Activated CD4-positive, alpha-beta memory T cell treated with anti-CD3 and anti-CD28 coated beads, Interleukin-2, amount 10 ng/mL, durations not matched to agents 7 days and 5 days (primary cell): ENCODE data around the gene FGGY. TPM values are rescaled to one million over a fixed set of nuclear protein-coding genes. Genes with fewer than 3 reads are reported as not detected.

ENCODE experiments used
- CTCF ChIA-PET: fragments of 350-600 bp; sonication (Branson Sonifier 250); formaldehyde crosslinking; loops from one replicate; lab custom pipeline; 2021; ENCODE audit warnings: antibody characterized with exemption, inconsistent platforms; lab: Charles Lee
- POLR2A ChIA-PET: fragments of 350-600 bp; sonication (Branson Sonifier 250); formaldehyde crosslinking; loops from one replicate; lab custom pipeline; 2021; ENCODE audit warnings: antibody characterized with exemption; lab: Charles Lee
- DNase-seq: peaks from one replicate; pipeline ENCODE4 v3.0.0-alpha.2; 2020
- H3K27ac Mint-ChIP-seq: one replicate; pipeline ENCODE4 v1.8.0; 2021; ENCODE audit warnings: mild to moderate bottlenecking, mixed read lengths
- H3K27me3 Mint-ChIP-seq: one replicate; pipeline ENCODE4 v1.8.0; 2021; ENCODE audit warnings: mixed read lengths
- H3K36me3 Mint-ChIP-seq: one replicate; pipeline ENCODE4 v1.8.0; 2021; ENCODE audit warnings: low read depth, mixed read lengths
- H3K4me1 Mint-ChIP-seq: one replicate; pipeline ENCODE4 v1.8.0; 2021; ENCODE audit warnings: mixed read lengths
- H3K4me3 Mint-ChIP-seq: one replicate; pipeline ENCODE4 v1.8.0; 2021; ENCODE audit warnings: mild to moderate bottlenecking, mixed read lengths
- H3K9me3 Mint-ChIP-seq: one replicate; pipeline ENCODE4 v1.8.0; 2021; ENCODE audit warnings: mixed read lengths
- total RNA-seq, 2 experiments: library from RNA; stranded (reverse); gene quantifications; one replicate each; pipeline ENCODE4 v1.2.3, GENCODE V29; 2021

Gene FGGY
- total RNA-seq, 2 experiments from 2014 or later: 7.0 to 7.7 TPM

DNA sequence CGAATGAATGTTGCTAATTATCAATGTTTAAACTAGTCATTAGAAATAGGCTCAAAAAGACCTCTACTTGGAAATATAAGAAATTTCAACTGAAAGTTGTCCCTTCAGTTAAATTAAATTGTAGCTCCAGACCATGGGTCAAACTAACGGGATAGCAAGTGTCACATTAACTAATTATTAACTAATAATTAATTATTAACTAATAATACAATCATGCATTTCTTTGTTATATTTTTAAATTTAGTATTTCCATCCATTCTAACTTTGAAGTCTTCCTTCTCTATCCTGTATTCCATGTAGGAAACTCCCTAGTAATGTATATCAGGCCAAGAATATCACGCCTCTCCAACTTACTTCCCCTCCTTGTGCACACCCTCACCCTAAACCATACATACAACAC is 474.5 kb downstream of the FGGY start:
- POLR2A ChIA-PET: no interaction called here
- Mint-ChIP-seq H3K36me3 (no peaks in the 10 kb centered on the region), H3K9me3 (no peaks in the 10 kb centered on the region), H3K4me1 (peaks cover 9% of the 10 kb centered on the region), H3K27ac (no peak overlapping the region), H3K27me3 (peaks cover 2% of the 10 kb centered on the region), H3K4me3 (no peak overlapping the region)
- CTCF ChIA-PET: interaction anchor here (2.2 kb wide), 1 partner anchor 12 kb away, joined by 9 read pairs; no protein-coding TSS in a partner anchor
- no peak for DNase-seq

DNA sequence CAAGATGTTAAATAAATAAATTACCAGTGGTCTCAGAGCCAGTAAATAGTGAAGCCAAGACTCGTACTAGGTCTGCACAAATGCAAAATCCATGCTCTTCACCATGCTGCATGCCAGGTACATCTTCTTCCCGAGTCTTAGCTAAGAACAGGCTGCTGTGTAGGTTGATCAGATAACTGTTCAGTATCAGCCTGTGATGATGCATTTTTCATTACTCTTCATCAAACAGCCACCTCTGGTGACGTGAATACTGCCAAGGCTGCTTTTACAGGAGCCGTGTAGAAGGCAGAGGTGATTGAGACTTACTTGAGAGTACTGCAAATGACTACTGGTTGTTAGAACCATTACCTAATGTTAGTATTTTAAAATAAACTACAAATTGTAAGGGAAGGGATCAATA is 478.6 kb downstream of the FGGY start:
- POLR2A ChIA-PET: no interaction called here
- Mint-ChIP-seq H3K4me1 (no peaks in the 10 kb centered on the region), H3K9me3 (no peaks in the 10 kb centered on the region), H3K36me3 (no peaks in the 10 kb centered on the region), H3K4me3 (no peak overlapping the region), H3K27me3 (peaks cover 2% of the 10 kb centered on the region), H3K27ac (no peak overlapping the region)
- no peak for DNase-seq
- CTCF ChIA-PET: no interaction called here

DNA sequence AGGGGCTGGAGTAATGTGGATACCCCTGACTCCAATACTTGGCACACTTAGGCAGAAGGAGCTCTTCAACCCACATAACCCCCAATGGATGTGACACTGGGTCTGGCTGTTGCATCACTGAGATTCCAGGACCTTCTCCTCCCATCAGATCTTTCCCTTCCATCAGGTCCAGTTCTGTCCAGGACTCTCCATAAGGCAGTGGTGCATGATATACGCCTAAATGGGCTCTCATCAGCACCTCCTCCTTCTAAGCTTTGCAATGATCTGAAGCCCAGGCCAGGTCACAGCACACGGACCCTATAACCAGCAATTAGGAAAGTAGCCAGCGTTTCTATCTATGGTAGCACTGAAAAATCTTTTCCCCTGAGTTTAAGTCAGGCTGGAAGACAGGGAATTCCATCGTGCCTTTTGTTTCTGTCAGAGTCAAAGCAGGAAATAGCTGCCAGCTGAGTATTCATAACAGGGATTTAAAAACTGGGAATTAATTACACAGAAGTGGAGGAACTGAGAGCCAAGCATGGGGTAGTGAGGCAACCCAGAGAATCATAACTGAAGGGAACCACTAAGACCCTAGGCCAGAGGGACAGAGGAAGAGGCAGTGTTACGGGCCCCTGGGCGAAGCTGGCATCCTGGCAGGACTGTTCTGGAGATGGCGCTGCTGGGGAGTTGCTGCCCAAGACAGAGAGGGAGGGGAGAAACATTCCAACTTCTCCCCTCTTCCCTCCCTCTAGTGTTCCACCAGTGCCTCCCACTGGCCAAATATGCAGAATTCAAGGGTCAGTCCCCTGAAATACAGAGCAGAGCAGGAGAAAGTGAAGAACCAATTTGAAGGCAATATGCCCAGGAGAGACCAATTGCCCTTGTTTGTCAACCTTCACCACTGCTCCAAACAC is 480.3 kb downstream of the FGGY start:
- CTCF ChIA-PET: no interaction called here
- no peak overlapping the region for H3K27ac Mint-ChIP-seq

DNA sequence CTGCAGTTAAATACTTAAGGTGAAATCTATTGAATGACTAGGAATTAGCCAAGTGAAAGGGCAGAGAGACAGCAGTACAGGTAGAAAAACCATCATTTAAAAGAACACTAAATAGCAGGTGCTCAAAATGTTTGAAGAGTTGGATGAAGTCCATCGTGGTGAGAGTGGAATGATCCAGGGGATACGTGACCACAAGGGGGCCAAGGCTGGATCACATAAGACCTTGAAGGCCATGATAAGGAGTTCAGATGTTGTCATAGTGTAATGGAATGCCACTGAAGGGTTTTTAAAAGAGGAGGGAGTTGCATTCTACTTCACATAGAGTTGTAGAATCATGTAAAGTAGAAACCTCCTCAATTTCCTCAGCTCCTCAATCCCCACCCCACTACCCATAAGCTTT is 483.1 kb downstream of the FGGY start:
- CTCF ChIA-PET: interaction anchor here (0.8 to 1.5 kb wide), 2 partner anchors 21 to 168 kb away, joined by 3 to 5 read pairs; no protein-coding TSS in a partner anchor
- Mint-ChIP-seq H3K36me3 (no peaks in the 10 kb centered on the region), H3K27ac (no peak overlapping the region), H3K4me1 (no peaks in the 10 kb centered on the region), H3K4me3 (no peak overlapping the region), H3K27me3 (no peaks in the 10 kb centered on the region), H3K9me3 (no peaks in the 10 kb centered on the region)
- DNase-seq: no peak
- POLR2A ChIA-PET: no interaction called here

More for the DNA sequence above, 480.3 kb downstream of the FGGY start:
- Mint-ChIP-seq H3K4me3 (no peak overlapping the region), H3K36me3 (no peaks in the 10 kb centered on the region), H3K4me1 (no peaks in the 10 kb centered on the region), H3K27me3 (no peaks in the 10 kb centered on the region), H3K9me3 (no peaks in the 10 kb centered on the region)
- POLR2A ChIA-PET: no interaction called here
- DNase-seq: no peak

DNA sequence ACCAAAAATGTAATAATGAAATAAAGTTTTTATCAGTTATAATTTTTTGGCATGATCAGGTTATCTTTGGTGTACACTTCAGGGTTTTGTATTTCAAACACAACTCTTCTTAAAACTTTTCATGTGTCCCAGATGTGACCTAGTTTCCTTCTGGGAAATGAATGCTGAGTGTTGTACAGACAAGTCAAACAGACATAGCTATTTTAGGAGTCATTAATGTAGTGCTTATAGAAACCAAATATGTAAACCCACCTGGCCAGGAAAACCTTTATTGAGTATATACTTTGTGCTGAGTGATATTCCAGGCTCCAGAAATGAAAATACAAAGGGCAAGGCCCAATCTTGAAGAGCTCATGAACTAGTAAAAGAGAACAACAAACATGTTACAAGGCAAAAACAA is 491.9 kb downstream of the FGGY start:
- Mint-ChIP-seq H3K4me1 (no peaks in the 10 kb centered on the region), H3K9me3 (peaks cover 5% of the 10 kb centered on the region), H3K27ac (no peak overlapping the region), H3K27me3 (peaks cover 3% of the 10 kb centered on the region), H3K4me3 (no peak overlapping the region), H3K36me3 (no peaks in the 10 kb centered on the region)
- ChIA-PET POLR2A (no interaction called here), CTCF (no interaction called here)
- DNase-seq: no peak

DNA sequence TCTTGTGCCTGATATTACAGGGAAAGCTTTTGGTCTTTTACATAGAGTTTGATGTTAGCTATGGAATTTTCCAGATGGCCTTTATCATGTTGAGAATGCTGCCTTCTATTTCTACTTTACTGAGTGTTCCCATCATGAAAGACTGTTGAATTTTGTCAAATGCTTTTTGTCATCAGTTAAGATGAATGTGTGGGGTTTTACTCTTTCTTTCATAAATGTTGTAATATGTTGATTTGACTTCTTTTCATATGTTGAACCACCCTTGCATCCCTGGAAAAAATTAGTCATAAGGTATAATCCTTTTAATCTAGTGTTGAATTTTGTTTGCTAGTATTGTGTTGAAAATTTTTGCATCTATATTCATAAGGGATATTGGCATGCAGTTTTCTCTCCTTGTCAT is 501.7 kb downstream of the FGGY start:
- Mint-ChIP-seq H3K9me3 (no peaks in the 10 kb centered on the region), H3K27ac (no peak overlapping the region), H3K4me3 (no peak overlapping the region), H3K4me1 (no peaks in the 10 kb centered on the region), H3K36me3 (no peaks in the 10 kb centered on the region), H3K27me3 (peaks cover 9% of the 10 kb centered on the region)
- no peak for DNase-seq
- CTCF ChIA-PET: no interaction called here
- POLR2A ChIA-PET: no interaction called here

DNA sequence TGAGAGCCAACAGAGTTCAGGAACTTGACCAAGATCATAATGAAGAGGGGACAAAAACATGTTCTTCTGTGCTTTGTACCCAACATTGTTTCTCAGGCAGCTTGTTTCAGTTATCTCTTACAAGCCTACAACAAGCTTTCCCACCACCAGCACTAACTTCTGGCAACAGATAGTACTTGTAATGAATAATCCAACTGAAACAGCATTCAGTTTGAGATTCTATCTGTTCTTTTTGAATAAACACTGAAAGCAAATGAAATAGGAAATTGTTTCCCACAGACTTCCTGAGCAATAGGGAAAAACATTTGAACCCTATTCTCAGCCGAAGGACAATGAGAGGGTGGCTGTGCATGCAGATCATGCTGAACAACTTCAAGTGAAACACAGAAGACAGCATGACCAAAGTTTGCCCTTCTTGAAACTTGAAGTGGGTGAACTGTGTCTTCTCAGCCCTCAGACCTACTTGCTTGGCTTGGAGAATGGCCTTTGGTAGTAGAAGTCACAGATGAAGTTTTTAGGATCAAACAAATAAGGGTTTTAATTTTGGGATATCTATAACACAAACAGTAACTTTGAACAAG is 506.7 kb downstream of the FGGY start:
- Mint-ChIP-seq H3K4me1 (no peaks in the 10 kb centered on the region), H3K27ac (no peak overlapping the region), H3K4me3 (no peak overlapping the region), H3K9me3 (no peaks in the 10 kb centered on the region), H3K27me3 (peaks cover 4% of the 10 kb centered on the region), H3K36me3 (no peaks in the 10 kb centered on the region)
- DNase-seq: no peak
- CTCF ChIA-PET: no interaction called here
- POLR2A ChIA-PET: no interaction called here

DNA sequence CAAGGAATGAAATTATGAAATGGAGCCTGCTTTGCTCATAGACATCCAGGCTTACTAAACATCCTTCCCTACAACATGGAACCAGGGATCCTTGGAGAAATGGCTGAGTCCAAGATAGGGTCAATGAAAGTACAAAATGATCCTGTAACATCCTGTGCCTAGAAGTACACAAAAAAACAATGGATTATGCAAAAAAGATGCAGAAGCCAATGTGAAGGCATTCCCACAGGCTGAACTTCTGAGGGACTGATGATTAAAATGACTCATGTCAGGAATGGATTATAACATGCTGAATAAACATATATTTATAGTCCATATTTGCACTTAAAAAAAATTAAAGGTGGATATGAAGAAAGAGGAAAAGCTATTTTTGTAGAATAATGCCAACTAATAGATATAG is 507.4 kb downstream of the FGGY start:
- H3K4me3 Mint-ChIP-seq: no peak overlapping the region
- ChIA-PET CTCF (no interaction called here), POLR2A (no interaction called here)
- peaks cover 10% of the 10 kb centered on the region for H3K27me3 Mint-ChIP-seq
- DNase-seq: no peak
- no peak overlapping the region for H3K27ac Mint-ChIP-seq
- H3K4me1 Mint-ChIP-seq: no peaks in the 10 kb centered on the region
- no peaks in the 10 kb centered on the region for H3K9me3 Mint-ChIP-seq
- no peaks in the 10 kb centered on the region for H3K36me3 Mint-ChIP-seq

DNA sequence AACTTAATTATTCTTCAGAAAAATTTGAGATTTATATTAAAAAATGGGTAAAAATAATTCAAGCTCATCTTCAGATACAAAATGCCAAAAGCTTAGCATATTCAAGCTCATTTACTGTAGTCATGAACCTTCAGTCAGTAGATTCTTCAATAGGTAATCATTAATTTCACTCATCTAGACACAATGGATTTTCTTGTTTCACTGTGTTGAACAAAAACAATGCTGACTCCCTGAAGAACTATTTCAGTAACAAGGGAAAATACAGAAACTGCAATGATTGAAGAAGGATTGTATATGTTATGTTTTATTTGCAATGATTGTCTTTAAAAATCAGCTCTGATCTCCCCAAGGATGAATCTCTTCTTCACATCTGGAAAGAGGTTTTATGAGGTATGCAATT is 508.7 kb downstream of the FGGY start:
- Mint-ChIP-seq H3K9me3 (no peaks in the 10 kb centered on the region), H3K27ac (no peak overlapping the region), H3K36me3 (no peaks in the 10 kb centered on the region), H3K27me3 (peaks cover 14% of the 10 kb centered on the region), H3K4me3 (no peak overlapping the region), H3K4me1 (no peaks in the 10 kb centered on the region)
- ChIA-PET CTCF (no interaction called here), POLR2A (interaction anchor here (1.2 kb wide), 1 partner anchor 10 kb away, joined by 3 read pairs; the partner anchor contains the start of gene HOOK1)
- no peak for DNase-seq
